Right atrium auricular region (tissue), 2 donors: ENCODE results near the gene SLC24A1. TPM values are rescaled to one million over a fixed set of nuclear protein-coding genes. Genes with fewer than 3 reads are reported as not detected.

Experiments
- DNase-seq: peaks from one replicate; pipeline ENCODE4 v3.0.0-alpha.2; 2019; ENCODE audit warnings: low spot score
- H3K27ac ChIP-seq, 2 donors: fragments of 200-600 bp; sonication (generic); 1 replicate in 1 of 2; 2 replicates in 1 of 2; pipeline ENCODE4 v1.5.1; 2016 to 2019
- H3K27me3 ChIP-seq, 2 donors: fragments of 200-600 bp; sonication (generic); one replicate each; pipeline versions ENCODE4 v1.5.1 to v1.6.0; 2017 to 2019
- H3K36me3 ChIP-seq: fragments of 200-600 bp; sonication (generic); one replicate; pipeline ENCODE4 v1.5.1; 2016
- H3K4me1 ChIP-seq, 2 donors: fragments of 200-600 bp; sonication (generic); one replicate each; pipeline versions ENCODE4 v1.5.1 to v1.6.0; 2017 to 2019
- H3K4me3 ChIP-seq, 2 donors: fragments of 200-600 bp; sonication (generic); 1 replicate in 1 of 2; 2 replicates in 1 of 2; pipeline ENCODE4 v1.5.1; 2017 to 2019; ENCODE audit warnings: mild to moderate bottlenecking in 1 of 2, moderate library complexity in 1 of 2
- H3K9me3 ChIP-seq, 2 donors: fragments of 200-600 bp; sonication (generic); one replicate each; pipeline ENCODE4 v1.5.1; 2019
- CTCF ChIP-seq, 2 donors: fragments of 200-600 bp; sonication (generic); IDR thresholded peaks; one replicate each; pipeline ENCODE4 v1.5.1; 2019; ENCODE audit warnings: antibody characterized with exemption in 2 of 2
- total RNA-seq, 2 donors: library from RNA; depleted of rRNA; stranded (reverse); fragments of >200 nt; gene quantifications; one replicate each; pipeline ENCODE4 v1.1.0, GENCODE V29; 2016

The SLC24A1 gene
- total RNA-seq: 1 to 10 TPM; 1.9 to 2.8 TPM

DNA sequence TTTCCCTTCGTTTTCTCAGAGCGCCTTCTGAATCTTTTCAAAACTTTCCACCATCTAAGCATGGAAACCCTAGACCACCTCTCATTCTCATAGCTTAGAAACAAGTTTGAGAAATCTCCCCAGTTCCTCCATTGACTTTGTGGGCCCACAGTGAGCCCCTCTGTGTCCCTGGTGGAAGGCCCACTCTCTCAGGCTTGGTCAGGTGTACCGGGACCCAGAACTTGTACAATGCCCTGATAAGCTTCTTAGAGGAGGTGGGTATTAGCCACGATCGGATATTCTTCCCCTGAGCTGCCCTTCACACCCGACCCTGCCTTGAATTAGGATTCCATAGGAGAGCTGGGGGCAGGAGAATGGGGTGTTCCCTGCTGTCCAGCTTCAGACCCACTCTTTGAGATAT is at the start of gene SLC24A1:
Gene SLC24A1, plus strand, starts transcription at position 301 of the 400 bp plus-strand sequence. CDS start 2,143 bp downstream, outside the sequence.
- TF ChIP-seq CTCF (IDR thresholded peaks at IDR 0.05): no peak
- no peak for DNase-seq
- Histone ChIP-seq H3K36me3 (no peaks in the 10 kb centered on the region), H3K4me1 (no peaks in the 10 kb centered on the region), H3K27me3 (no peaks in the 10 kb centered on the region), H3K27ac (no peak within 1 kb of the TSS), H3K4me3 (no peak within 1 kb of the TSS), H3K9me3 (no peaks in the 10 kb centered on the region)

DNA sequence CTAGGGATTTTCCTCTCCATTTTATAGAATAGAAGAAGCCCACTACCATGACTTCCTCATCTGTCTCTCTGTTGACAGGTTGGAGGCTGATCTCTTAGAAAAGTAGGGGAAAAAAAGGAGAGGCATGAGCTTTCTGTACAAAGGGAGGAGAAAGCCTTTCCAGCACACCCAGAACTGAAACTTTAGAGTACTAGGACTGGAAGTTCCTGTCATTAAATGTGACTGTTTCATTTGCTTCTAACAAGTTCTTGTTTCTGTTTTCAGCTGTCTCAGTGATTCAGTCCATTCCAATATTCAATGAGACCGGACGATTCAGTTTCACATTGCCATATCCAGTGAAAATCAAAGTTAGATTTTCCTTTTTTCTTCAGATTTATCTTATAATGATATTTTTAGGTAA is 49.8 kb upstream of the SLC24A1 start:
- H3K27me3 ChIP-seq: no peaks in the 10 kb centered on the region
- H3K4me3 ChIP-seq: no peak overlapping the region
- no peak for DNase-seq
- peaks cover 30% of the 10 kb centered on the region for H3K36me3 ChIP-seq
- TF ChIP-seq CTCF (IDR thresholded peaks at IDR 0.05): no peak
- peaks cover 0 to 9% of the 10 kb centered on the region in 2 donors for H3K4me1 ChIP-seq
- H3K27ac ChIP-seq: no peak overlapping the region
- no peaks in the 10 kb centered on the region for H3K9me3 ChIP-seq

DNA sequence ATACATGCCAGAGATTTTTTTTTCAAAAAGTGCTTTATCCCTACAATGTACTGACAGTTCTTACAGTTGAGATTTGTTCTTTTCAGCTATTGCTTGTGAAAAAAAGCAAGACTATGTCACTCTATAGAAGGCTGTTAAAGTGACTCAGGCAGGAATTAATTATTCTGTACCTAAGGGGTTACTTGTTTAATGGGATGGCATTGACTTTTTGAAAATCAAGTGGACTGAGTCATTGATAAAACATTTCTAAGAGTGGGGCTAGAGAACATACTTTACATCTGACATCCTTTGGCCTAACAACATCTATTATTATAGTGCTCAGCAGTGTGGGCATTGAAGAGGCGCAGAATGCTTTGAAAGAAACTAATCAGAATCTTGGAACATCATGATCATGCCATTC is 45.1 kb upstream of the SLC24A1 start:
- Histone ChIP-seq H3K4me3 (no peak overlapping the region), H3K27ac (no peak overlapping the region), H3K27me3 (no peaks in the 10 kb centered on the region), H3K36me3 (peaks cover 51% of the 10 kb centered on the region), H3K9me3 (no peaks in the 10 kb centered on the region), H3K4me1 (peaks cover 0 to 12% of the 10 kb centered on the region in 2 donors)
- TF ChIP-seq CTCF (IDR thresholded peaks at IDR 0.05): no peak
- no peak for DNase-seq

GRCh38 chr15:65577129-65577996 is 44.4 kb upstream of the SLC24A1 start:
- Histone ChIP-seq H3K27ac (no peak overlapping the region), H3K36me3 (peaks cover 51% of the 10 kb centered on the region), H3K4me1 (peaks cover 0 to 12% of the 10 kb centered on the region in 2 donors), H3K4me3 (no peak overlapping the region), H3K27me3 (no peaks in the 10 kb centered on the region), H3K9me3 (no peaks in the 10 kb centered on the region)
- no peak for TF ChIP-seq CTCF (IDR thresholded peaks at IDR 0.05)
- DNase-seq: no peak

DNA sequence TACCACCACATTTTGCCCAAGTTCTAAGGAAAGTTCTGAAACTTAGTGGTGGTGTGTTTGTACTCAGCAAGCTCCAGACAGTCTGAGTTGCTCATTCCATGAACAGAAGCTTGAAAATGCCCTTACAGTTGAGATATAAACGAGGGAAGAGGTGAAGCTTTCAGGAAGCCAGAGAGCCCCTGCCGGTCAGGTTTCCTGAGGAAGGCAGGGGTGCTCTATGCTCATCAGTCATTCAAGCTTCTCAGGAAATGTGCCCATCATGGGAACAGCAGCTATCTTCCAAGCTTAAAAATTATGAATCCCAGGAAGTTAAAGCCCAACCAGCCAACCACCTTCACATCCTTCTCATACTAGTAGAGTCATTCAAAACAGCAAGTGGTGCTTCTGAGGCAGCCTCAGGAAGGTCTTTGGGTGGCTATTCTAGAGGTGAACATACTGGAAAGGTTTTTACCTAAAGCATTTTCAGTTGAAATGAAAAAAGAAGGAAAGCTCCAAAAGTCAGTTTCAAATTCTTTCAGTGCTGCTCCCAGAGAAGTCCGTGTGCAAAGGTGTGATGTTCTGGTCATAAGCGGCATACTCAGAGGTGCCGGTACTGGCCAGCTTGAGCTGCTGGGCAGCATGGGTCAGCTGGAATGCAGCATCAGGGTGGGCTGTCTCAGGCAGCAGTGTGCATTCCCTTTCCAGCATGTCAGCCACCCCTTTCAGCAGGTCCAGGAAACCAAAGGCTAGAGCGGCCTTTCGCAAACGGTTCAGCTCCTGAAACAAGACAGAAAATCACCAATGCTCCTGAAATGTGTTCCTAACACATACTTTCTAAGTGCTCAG is 42.6 kb upstream of the SLC24A1 start:
- Histone ChIP-seq H3K4me1 (peaks cover 0 to 12% of the 10 kb centered on the region in 2 donors), H3K36me3 (peaks cover 64% of the 10 kb centered on the region), H3K4me3 (no peak overlapping the region), H3K9me3 (no peaks in the 10 kb centered on the region), H3K27ac (no peak overlapping the region), H3K27me3 (no peaks in the 10 kb centered on the region)
- no peak for DNase-seq
- TF ChIP-seq CTCF (IDR thresholded peaks at IDR 0.05): no peak
